Measurements from ENCODE around the gene ODAD3.
"Not testable (repeated sequence)": the region's sequence is repeated elsewhere in the genome, so short reads cannot be mapped to it uniquely, and the experiment has no call there.

Gene ODAD3

GRCh38 chr19:11458912-11459311 lies 24.0 kb upstream of the ODAD3 start:
- not testable (repeated sequence) for DNase-seq

- DNase-seq: no peak
Observed at GRCh38 chr19:11458236-11458900, 23.4 kb upstream of the ODAD3 start.

- no peak for DNase-seq
Observed at GRCh38 chr19:11457831-11458230, 22.9 kb upstream of the ODAD3 start.

GRCh38 chr19:11457115-11457514 lies 22.2 kb upstream of the ODAD3 start:
- DNase-seq: no peak

- no peak for DNase-seq
Observed at GRCh38 chr19:11456659-11457058, 21.7 kb upstream of the ODAD3 start.

GRCh38 chr19:11455233-11455554 lies 20.3 kb upstream of the ODAD3 start:
- not testable (repeated sequence) for DNase-seq

GRCh38 chr19:11453468-11454341 lies 18.8 kb upstream of the ODAD3 start:
- DNase-seq: no peak

- no peak for DNase-seq
Observed at GRCh38 chr19:11452620-11453310, 17.8 kb upstream of the ODAD3 start.

- DNase-seq: peak; percentile 59
Observed at GRCh38 chr19:11451871-11452619, 17.1 kb upstream of the ODAD3 start.

GRCh38 chr19:11451327-11451870 lies 16.5 kb upstream of the ODAD3 start:
- no peak for DNase-seq

GRCh38 chr19:11450570-11451326 lies 15.8 kb upstream of the ODAD3 start:
- DNase-seq: no peak

GRCh38 chr19:11448923-11449554 lies 14.1 kb upstream of the ODAD3 start:
- no peak for DNase-seq

GRCh38 chr19:11448410-11448809 lies 13.5 kb upstream of the ODAD3 start:
- DNase-seq: no peak

GRCh38 chr19:11447347-11448262 lies 12.7 kb upstream of the ODAD3 start:
- no peak for DNase-seq

GRCh38 chr19:11446652-11447301 lies 11.9 kb upstream of the ODAD3 start:
- peak; percentile 79 for DNase-seq

GRCh38 chr19:11446271-11446651 lies 11.3 kb upstream of the ODAD3 start:
- DNase-seq: no peak

- DNase-seq: no peak
Observed at GRCh38 chr19:11445141-11445540, 10.2 kb upstream of the ODAD3 start.

GRCh38 chr19:11444059-11444458 lies 9.1 kb upstream of the ODAD3 start:
- DNase-seq: no peak

- no peak for DNase-seq
Observed at GRCh38 chr19:11437955-11438354, 3.0 kb upstream of the ODAD3 start.

GRCh38 chr19:11435833-11436313 lies 952 bp upstream of the ODAD3 start:
- DNase-seq: no peak

All from eye (tissue), 1 donor.